HL-60/S4 treated with retinoic acid at 250 ng/mL for 4 days and 3 days (cell line): ENCODE results near the gene DNMT3A.

Experiments used
- in situ Hi-C: fragments of 300-500 bp; cut with MboI; formaldehyde crosslinking; loops from 2 replicates; pipeline ENCODE4 v1.7.0; 2022; ENCODE audit warnings: low sequenced_read_pairs

The DNMT3A gene

GRCh38 chr2:25373269-25373981 is 31.7 kb upstream of the DNMT3A start:
- in situ Hi-C loops: no loop called here

- in situ Hi-C loops: no loop called here
These were observed 30.9 kb upstream of the DNMT3A start for GRCh38 chr2:25372405-25373268.

GRCh38 chr2:25371253-25372241 is 29.8 kb upstream of the DNMT3A start:
- in situ Hi-C loops: no loop called here

GRCh38 chr2:25369876-25370275 is 28.2 kb upstream of the DNMT3A start:
- in situ Hi-C loops: no loop called here

- in situ Hi-C loops: no loop called here
These were observed 27.7 kb upstream of the DNMT3A start for GRCh38 chr2:25369439-25369838.

- in situ Hi-C loops: no loop called here
These were observed 26.9 kb upstream of the DNMT3A start for GRCh38 chr2:25368660-25369059.

GRCh38 chr2:25367296-25367695 is 25.6 kb upstream of the DNMT3A start:
- in situ Hi-C loops: no loop called here

- in situ Hi-C loops: no loop called here
These were observed 24.9 kb upstream of the DNMT3A start for GRCh38 chr2:25366629-25367028.

GRCh38 chr2:25365241-25365640 is 23.5 kb upstream of the DNMT3A start:
- in situ Hi-C loops: no loop called here

- in situ Hi-C loops: no loop called here
These were observed 22.0 kb upstream of the DNMT3A start for GRCh38 chr2:25363733-25364132.

GRCh38 chr2:25362434-25363145 is 20.9 kb upstream of the DNMT3A start:
- in situ Hi-C loops: no loop called here

GRCh38 chr2:25362049-25362433 is 20.3 kb upstream of the DNMT3A start:
- in situ Hi-C loops: no loop called here

- in situ Hi-C loops: no loop called here
These were observed 19.7 kb upstream of the DNMT3A start for GRCh38 chr2:25361261-25362048.

GRCh38 chr2:25358836-25359235 is 17.1 kb upstream of the DNMT3A start:
- in situ Hi-C loops: no loop called here

GRCh38 chr2:25358249-25358815 is 16.6 kb upstream of the DNMT3A start:
- in situ Hi-C loops: no loop called here

- in situ Hi-C loops: no loop called here
These were observed 14.4 kb upstream of the DNMT3A start for GRCh38 chr2:25356088-25356487.

GRCh38 chr2:25355270-25355669 is 13.5 kb upstream of the DNMT3A start:
- in situ Hi-C loops: no loop called here

- in situ Hi-C loops: no loop called here
These were observed 12.4 kb upstream of the DNMT3A start for GRCh38 chr2:25354116-25354515.

GRCh38 chr2:25349397-25349796 is 7.7 kb upstream of the DNMT3A start:
- in situ Hi-C loops: no loop called here
